IMR-90 (cell line): ENCODE measurements around the gene SOWAHB. TPM values are rescaled to one million over a fixed set of nuclear protein-coding genes. Genes with fewer than 3 reads are reported as not detected.

ENCODE experiments used
- ATAC-seq: fragments of 200-7000 bp; cut with Tn5 transposase; 2 replicates; pipeline ENCODE4 v1.9.1; 2020; ENCODE audit warnings: low read depth, mild to moderate bottlenecking, moderate library complexity
- Bru-seq: library from RNA; stranded (reverse); fragments of 400-500 nt; gene quantifications from one replicate; lab custom pipeline; 2021; lab: Mats Ljungman, UMichigan
- BruChase-seq, 2 experiments: library from RNA; stranded (reverse); fragments of 400-500 nt; gene quantifications; one replicate each; lab custom pipeline; 2021; lab: Mats Ljungman, UMichigan
- BruUV-seq: library from RNA; stranded (reverse); fragments of 400-500 nt; replicated peaks from 2 replicates; lab custom pipeline; 2021; lab: Mats Ljungman, UMichigan
- CTCF ChIA-PET: fragments of 300-600 bp; formaldehyde crosslinking; extraction: SDS; loops from one replicate; lab custom pipeline; 2021; ENCODE audit warnings: antibody characterized with exemption; lab: Yijun Ruan, JAX
- POLR2A ChIA-PET: fragments of 300-600 bp; sonication (Branson Sonifier 250); formaldehyde crosslinking; loops from one replicate; lab custom pipeline; 2022; ENCODE audit warnings: antibody characterized with exemption; ENCODE audit not compliant: unreplicated experiment; lab: Charles Lee
- DNase-seq: peaks from one replicate; pipeline ENCODE4 v3.0.0; 2013
- H2AFZ ChIP-seq: replicated peaks from 2 replicates; pipeline ENCODE3; 2013; ENCODE audit warnings: low read length, mild to moderate bottlenecking; ENCODE audit not compliant: poor library complexity
- H2AK5ac ChIP-seq: 2 replicates; pipeline ENCODE4 v1.6.1; 2013; ENCODE audit warnings: low read depth, low read length, inconsistent platforms
- H2AK9ac ChIP-seq: replicated peaks from 2 replicates; pipeline ENCODE3; 2013; ENCODE audit warnings: mild to moderate bottlenecking, low read depth, low read length, moderate library complexity; ENCODE audit not compliant: poor library complexity
- H2BK120ac ChIP-seq: 2 replicates; pipeline ENCODE4 v1.6.1; 2013; ENCODE audit warnings: low read depth, low read length, inconsistent platforms
- H2BK15ac ChIP-seq: 3 replicates; pipeline ENCODE4 v1.6.1; 2013; ENCODE audit warnings: low read depth, low read length, inconsistent platforms
- H2BK20ac ChIP-seq: 2 replicates; pipeline ENCODE4 v1.6.1; 2013; ENCODE audit warnings: low read depth, mild to moderate bottlenecking, inconsistent platforms, low read length, moderate library complexity
- H2BK5ac ChIP-seq: 2 replicates; pipeline ENCODE4 v1.6.1; 2013; ENCODE audit warnings: mild to moderate bottlenecking, low read depth, low read length, inconsistent platforms; ENCODE audit not compliant: poor library complexity, severe bottlenecking
- H3K14ac ChIP-seq: replicated peaks from 2 replicates; pipeline ENCODE4 v1.6.1; 2013; ENCODE audit warnings: low read depth, low read length, inconsistent platforms
- H3K18ac ChIP-seq: 2 replicates; pipeline ENCODE4 v1.6.1; 2013; ENCODE audit warnings: low read depth, low read length, control low read depth
- H3K23ac ChIP-seq: 2 replicates; pipeline ENCODE4 v1.6.1; 2013; ENCODE audit warnings: low read depth, low read length, inconsistent platforms
- H3K27ac ChIP-seq: 2 replicates; pipeline ENCODE4 v1.5.1; 2013; ENCODE audit warnings: mild to moderate bottlenecking, control low read depth, low read length; ENCODE audit not compliant: insufficient read depth
- H3K27me3 ChIP-seq: 2 replicates; pipeline ENCODE4 v1.6.1; 2013; ENCODE audit warnings: low read length; ENCODE audit not compliant: control insufficient read depth, insufficient read depth
- H3K36me3 ChIP-seq: 2 replicates; pipeline ENCODE4 v1.6.1; 2013; ENCODE audit warnings: low read length, mixed read lengths; ENCODE audit not compliant: control insufficient read depth, insufficient read depth
- H3K4ac ChIP-seq: 2 replicates; pipeline ENCODE4 v1.6.1; 2013; ENCODE audit warnings: low read depth, low read length, inconsistent platforms
- H3K4me1 ChIP-seq: 2 replicates; pipeline ENCODE4 v1.6.1; 2013; ENCODE audit warnings: low read length, mixed read lengths; ENCODE audit not compliant: control insufficient read depth, insufficient read depth
- H3K4me2 ChIP-seq: 2 replicates; pipeline ENCODE4 v1.6.1; 2013; ENCODE audit warnings: low read depth, mild to moderate bottlenecking, control low read depth, low read length, moderate library complexity
- H3K4me3 ChIP-seq: 2 replicates; pipeline ENCODE4 v1.5.1; 2013; ENCODE audit warnings: low read depth, mild to moderate bottlenecking, control low read depth, low read length, moderate library complexity; ENCODE audit not compliant: insufficient read depth
- H3K56ac ChIP-seq: 2 replicates; pipeline ENCODE4 v1.6.1; 2013; ENCODE audit warnings: low read length, inconsistent platforms; ENCODE audit not compliant: insufficient read depth; ENCODE audit errors: extremely low read depth
- H3K79me1 ChIP-seq, 2 experiments: 2 replicates each; pipeline ENCODE4 v1.6.1; 2013; ENCODE audit warnings: low read length in 2 of 2, inconsistent platforms in 1 of 2, low read depth in 1 of 2
- H3K9ac ChIP-seq: 2 replicates; pipeline ENCODE4 v1.6.1; 2013; ENCODE audit warnings: low read depth, low read length, control low read depth
- H3K9me1 ChIP-seq: 2 replicates; pipeline ENCODE4 v1.6.1; 2013; ENCODE audit warnings: low read length, inconsistent platforms; ENCODE audit not compliant: insufficient read depth
- H3K9me3 ChIP-seq: 2 replicates; pipeline ENCODE4 v1.6.1; 2013; ENCODE audit warnings: low read length; ENCODE audit not compliant: control insufficient read depth, insufficient read depth
- H4K20me1 ChIP-seq: 2 replicates; pipeline ENCODE4 v1.6.1; 2013; ENCODE audit warnings: low read length, inconsistent platforms; ENCODE audit not compliant: insufficient read depth
- H4K5ac ChIP-seq: 2 replicates; pipeline ENCODE4 v1.6.1; 2013; ENCODE audit warnings: mild to moderate bottlenecking, low read depth, low read length, control low read depth
- H4K8ac ChIP-seq, 2 experiments: 2 replicates each; pipeline ENCODE4 v1.6.1; 2013; ENCODE audit warnings: low read depth in 2 of 2, low read length in 2 of 2, control low read depth in 1 of 2, inconsistent platforms in 1 of 2
- H4K91ac ChIP-seq: 2 replicates; pipeline ENCODE4 v1.6.1; 2013; ENCODE audit warnings: low read depth, low read length, inconsistent platforms; ENCODE audit not compliant: insufficient read depth
- FOS ChIP-seq: fragments of 150-350 bp; IDR thresholded peaks from 2 replicates; pipeline ENCODE4 v1.6.1; 2016; ENCODE audit warnings: low read depth, low read length
- MAZ ChIP-seq: IDR thresholded peaks from 2 replicates; pipeline ENCODE4 v1.6.1; 2012; ENCODE audit warnings: low read depth, mild to moderate bottlenecking, low read length, improper control_type of control experiment, moderate library complexity, borderline replicate concordance
- MXI1 ChIP-seq: IDR thresholded peaks from 2 replicates; pipeline ENCODE4 v1.6.1; 2012; ENCODE audit warnings: low read depth, mild to moderate bottlenecking, low read length, moderate library complexity, borderline replicate concordance
- NFE2L2 ChIP-seq: fragments of 150-350 bp; IDR thresholded peaks from 2 replicates; pipeline ENCODE4 v1.6.1; 2016; ENCODE audit warnings: low read depth, mild to moderate bottlenecking, low read length
- POLR2A ChIP-seq: IDR thresholded peaks from 2 replicates; pipeline ENCODE4 v1.6.1; 2012; ENCODE audit warnings: mild to moderate bottlenecking, low read depth, low read length
- RAD21 ChIP-seq: IDR thresholded peaks from 2 replicates; pipeline ENCODE4 v1.6.1; 2012; ENCODE audit warnings: low read length, improper control_type of control experiment
- RCOR1 ChIP-seq: IDR thresholded peaks from 2 replicates; pipeline ENCODE4 v1.6.1; 2012; ENCODE audit warnings: mild to moderate bottlenecking, low read length, improper control_type of control experiment; ENCODE audit not compliant: insufficient replicate concordance
- SMC3 ChIP-seq: fragments of 150-350 bp; IDR thresholded peaks from 2 replicates; pipeline ENCODE4 v1.6.1; 2016; ENCODE audit warnings: low read depth, mild to moderate bottlenecking, antibody characterized with exemption, low read length, moderate library complexity
- WGBS, 2 experiments: methylation state at CpG; one replicate each; pipeline versions ENCODE4 v1.1.5 to v1.1.7; 2013; ENCODE audit warnings: missing lambda C conversion rate in 2 of 2; ENCODE audit not compliant: insufficient read length in 1 of 2; ENCODE audit errors: extremely low coverage in 2 of 2; 5-methylcytosine and 5-hydroxymethylcytosine counted together
- dilution Hi-C: fragments of 300-500 bp; cut with HindIII; formaldehyde crosslinking; loops from one replicate; pipeline ENCODE4 v1.14.3; 2018; ENCODE audit warnings: low sequenced_read_pairs; ENCODE audit not compliant: unreplicated experiment
- in situ Hi-C: fragments of 300-500 bp; cut with MboI; formaldehyde crosslinking; loops from 3 replicates; pipeline ENCODE4 v1.14.3; 2019; ENCODE audit warnings: low sequenced_read_pairs, inconsistent platforms, mixed read lengths
- intact Hi-C: fragments of 100-400 bp; cut with micrococcal nuclease; formaldehyde crosslinking; loops from 2 replicates; pipeline ENCODE4 v1.10.0; 2022
- long read RNA-seq: library from polyadenylated mRNA; unstranded; transcript quantifications from one replicate; pipeline ENCODE4 v2.0.0, GENCODE V29; 2021; ENCODE audit not compliant: unreplicated experiment
- polyA plus RNA-seq, 3 experiments: library from polyadenylated mRNA; depleted of rRNA; stranded (reverse); fragments of >200 nt; gene quantifications; 2 replicates each; pipeline ENCODE4 v1.2.3, GENCODE V29; 2012; ENCODE audit warnings: low replicate concordance in 1 of 3
- total RNA-seq: library from RNA; depleted of rRNA; stranded (reverse); fragments of >200 nt; gene quantifications from 2 replicates; pipeline ENCODE4 v1.2.3, GENCODE V29; 2012; rRNA removed
- TF ChIP-seq, protein P1 (sequence below): fragments of 150-350 bp; IDR thresholded peaks from 2 replicates; pipeline ENCODE4 v1.6.1; 2017; ENCODE audit warnings: mild to moderate bottlenecking, antibody characterized with exemption, low read length, low read depth
- TF ChIP-seq, protein P2 (sequence below): conservative IDR thresholded peaks from 2 replicates; pipeline ENCODE4 v1.5.1; 2012; ENCODE audit warnings: mild to moderate bottlenecking, low read depth, low read length, improper control_type of control experiment

SOWAHB gene, protein sequence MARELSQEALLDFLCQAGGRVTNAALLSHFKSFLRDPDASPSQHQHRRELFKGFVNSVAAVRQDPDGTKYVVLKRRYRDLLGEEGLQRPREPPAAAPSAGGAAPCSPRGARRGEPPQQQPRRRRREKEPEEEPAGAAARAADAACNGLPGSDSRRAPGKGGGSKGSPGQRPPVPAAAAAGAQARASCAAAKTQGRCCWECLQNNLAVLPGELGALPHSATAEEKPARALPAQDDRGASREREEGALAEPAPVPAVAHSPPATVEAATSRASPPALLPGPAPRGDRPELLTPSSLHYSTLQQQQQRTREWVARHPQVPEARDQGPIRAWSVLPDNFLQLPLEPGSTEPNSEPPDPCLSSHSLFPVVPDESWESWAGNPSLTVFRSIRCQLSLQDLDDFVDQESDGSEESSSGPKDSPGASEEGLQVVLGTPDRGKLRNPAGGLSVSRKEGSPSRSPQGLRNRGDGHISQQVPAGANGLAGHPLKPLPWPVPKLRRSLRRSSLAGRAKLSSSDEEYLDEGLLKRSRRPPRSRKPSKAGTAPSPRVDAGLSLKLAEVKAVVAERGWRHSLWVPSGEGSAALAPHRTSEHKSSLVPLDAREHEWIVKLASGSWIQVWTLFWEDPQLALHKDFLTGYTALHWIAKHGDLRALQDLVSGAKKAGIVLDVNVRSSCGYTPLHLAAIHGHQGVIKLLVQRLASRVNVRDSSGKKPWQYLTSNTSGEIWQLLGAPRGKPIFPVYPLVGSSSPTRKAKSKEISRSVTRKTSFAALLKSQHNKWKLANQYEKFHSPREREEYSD
- under 0.01 TPM in 1 of 2 replicates, not detected in the other for total RNA-seq
- not detected in 2 replicates for polyA plus RNA-seq (2012; rRNA removed)
- 0.01 and 0.02 TPM in 2 replicates for polyA plus RNA-seq (2012; cell fraction: cytosol; rRNA removed)
- 0.02 and 0.03 TPM in 2 replicates for polyA plus RNA-seq (2012; cell fraction: nucleus; rRNA removed; ENCODE audit: low replicate concordance)
- Bru-seq, nascent RNA = percentile 20 among the genes with signal in this experiment
- BruChase-seq, experiment 1, labeled RNA remaining after a 6-hour chase = percentile 19 among the genes with signal in this experiment
- BruChase-seq, experiment 2, labeled RNA remaining after a 2-hour chase = percentile 25 among the genes with signal in this experiment
- long read RNA-seq = 0 reads

DNA sequence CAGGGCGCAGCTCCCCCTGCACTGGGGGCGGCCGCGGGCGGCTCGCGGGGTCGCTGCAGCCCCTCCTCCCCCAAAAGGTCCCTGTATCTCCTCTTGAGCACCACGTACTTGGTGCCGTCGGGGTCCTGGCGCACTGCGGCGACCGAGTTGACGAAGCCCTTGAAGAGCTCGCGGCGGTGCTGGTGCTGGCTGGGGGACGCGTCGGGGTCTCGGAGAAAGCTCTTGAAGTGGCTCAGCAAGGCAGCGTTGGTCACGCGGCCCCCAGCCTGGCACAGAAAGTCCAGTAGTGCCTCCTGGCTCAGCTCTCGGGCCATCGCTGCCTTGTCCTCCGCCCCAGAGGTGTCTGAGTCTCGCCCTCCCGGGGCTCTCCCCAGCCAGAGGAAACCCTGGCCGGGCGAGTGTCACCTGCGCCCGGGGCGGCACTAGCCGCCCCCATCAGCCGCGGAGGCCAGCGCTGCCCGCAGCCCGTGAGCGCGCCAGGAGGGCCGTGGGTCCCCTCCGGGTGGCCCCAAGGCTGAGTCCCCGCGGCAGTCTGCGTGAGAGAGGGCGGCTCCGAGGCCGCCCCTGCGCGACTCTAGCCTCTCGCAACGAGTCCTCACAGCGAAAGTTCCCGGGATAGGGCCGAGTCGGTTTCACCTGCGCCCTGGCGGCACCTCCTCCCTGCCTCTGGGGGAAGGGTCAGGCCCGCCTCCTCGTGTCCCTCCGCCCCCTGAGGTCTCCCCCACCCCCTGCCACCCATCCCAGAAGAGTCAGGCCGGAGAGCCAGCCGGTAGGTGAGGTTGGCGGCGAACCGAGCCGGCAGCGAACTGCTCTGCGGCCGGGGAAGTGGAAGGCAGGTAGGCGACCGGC lies at the start of gene SOWAHB:
SOWAHB (minus strand) TSS at position 609 of the 849 bp plus-strand sequence; CDS start at position 314, 295 bp downstream.
- H2BK5ac ChIP-seq = no peak within 1 kb of the TSS
- H2BK20ac ChIP-seq = no peak within 1 kb of the TSS
- H4K20me1 ChIP-seq = no peaks in the 10 kb centered on the region
- no peak within 1 kb of the TSS for H3K14ac ChIP-seq
- dilution Hi-C loops = no loop called here
- peak within 1 kb of the TSS; percentile 55 for H3K4me3 ChIP-seq
- no peak within 1 kb of the TSS for H2BK120ac ChIP-seq
- H4K8ac ChIP-seq = no peak within 1 kb of the TSS
- no peak within 1 kb of the TSS for H4K91ac ChIP-seq
- peaks cover 44% of the 10 kb centered on the region for H3K27me3 ChIP-seq
- H2AK5ac ChIP-seq = 0 out of 2 replicates have a peak within 1 kb of the TSS, but pooled peaks have one; percentile 39
- ChIA-PET POLR2A (no interaction called here), CTCF (interaction anchor here (1.0 to 1.5 kb wide), 2 partner anchors 95 to 140 kb away, joined by 3 read pairs; no protein-coding TSS in a partner anchor)
- no peak within 1 kb of the TSS for H2BK15ac ChIP-seq
- H2AK9ac ChIP-seq = peak within 1 kb of the TSS; percentile 59
- H3K4ac ChIP-seq = no peak within 1 kb of the TSS
- no TSS peak for BruUV-seq
- in situ Hi-C loops = no loop called here
- ATAC-seq (peak; percentile 32), DNase-seq (no peak)
- H2AFZ ChIP-seq = peak within 1 kb of the TSS; percentile 82
- no peak within 1 kb of the TSS for H3K18ac ChIP-seq
- H3K79me1 ChIP-seq = no peaks in the 10 kb centered on the region
- no peaks in the 10 kb centered on the region; the same call in 1 of the 2 replicates for H3K9me3 ChIP-seq
- no peak within 1 kb of the TSS for H4K5ac ChIP-seq
- no peak within 1 kb of the TSS for H3K23ac ChIP-seq
- intact Hi-C loops = no loop called here
- no peak within 1 kb of the TSS for H3K27ac ChIP-seq
- peak within 1 kb of the TSS; percentile 89 for H3K4me2 ChIP-seq
- H3K56ac ChIP-seq = no peak within 1 kb of the TSS
- no peaks in the 10 kb centered on the region for H3K36me3 ChIP-seq
- H3K9me1 ChIP-seq = no peaks in the 10 kb centered on the region
- peaks cover 3% of the 10 kb centered on the region; the same call in 1 of the 2 replicates for H3K4me1 ChIP-seq
- WGBS, 2 experiments = 10% methylated on average over 46 of the region's 76 CpGs; no CpG with 5 or more reads in 1 of the 2 experiments
- no peak within 1 kb of the TSS for H3K9ac ChIP-seq
- TF ChIP-seq SMC3 (no peak), MAZ (no peak), RCOR1 (no peak), NFE2L2 (no peak), FOS (no peak), MXI1 (no peak), RAD21 (no peak), POLR2A (no peak)
- TF ChIP-seq, protein P1, sequence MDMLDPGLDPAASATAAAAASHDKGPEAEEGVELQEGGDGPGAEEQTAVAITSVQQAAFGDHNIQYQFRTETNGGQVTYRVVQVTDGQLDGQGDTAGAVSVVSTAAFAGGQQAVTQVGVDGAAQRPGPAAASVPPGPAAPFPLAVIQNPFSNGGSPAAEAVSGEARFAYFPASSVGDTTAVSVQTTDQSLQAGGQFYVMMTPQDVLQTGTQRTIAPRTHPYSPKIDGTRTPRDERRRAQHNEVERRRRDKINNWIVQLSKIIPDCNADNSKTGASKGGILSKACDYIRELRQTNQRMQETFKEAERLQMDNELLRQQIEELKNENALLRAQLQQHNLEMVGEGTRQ = no peak
- TF ChIP-seq, protein P2, sequence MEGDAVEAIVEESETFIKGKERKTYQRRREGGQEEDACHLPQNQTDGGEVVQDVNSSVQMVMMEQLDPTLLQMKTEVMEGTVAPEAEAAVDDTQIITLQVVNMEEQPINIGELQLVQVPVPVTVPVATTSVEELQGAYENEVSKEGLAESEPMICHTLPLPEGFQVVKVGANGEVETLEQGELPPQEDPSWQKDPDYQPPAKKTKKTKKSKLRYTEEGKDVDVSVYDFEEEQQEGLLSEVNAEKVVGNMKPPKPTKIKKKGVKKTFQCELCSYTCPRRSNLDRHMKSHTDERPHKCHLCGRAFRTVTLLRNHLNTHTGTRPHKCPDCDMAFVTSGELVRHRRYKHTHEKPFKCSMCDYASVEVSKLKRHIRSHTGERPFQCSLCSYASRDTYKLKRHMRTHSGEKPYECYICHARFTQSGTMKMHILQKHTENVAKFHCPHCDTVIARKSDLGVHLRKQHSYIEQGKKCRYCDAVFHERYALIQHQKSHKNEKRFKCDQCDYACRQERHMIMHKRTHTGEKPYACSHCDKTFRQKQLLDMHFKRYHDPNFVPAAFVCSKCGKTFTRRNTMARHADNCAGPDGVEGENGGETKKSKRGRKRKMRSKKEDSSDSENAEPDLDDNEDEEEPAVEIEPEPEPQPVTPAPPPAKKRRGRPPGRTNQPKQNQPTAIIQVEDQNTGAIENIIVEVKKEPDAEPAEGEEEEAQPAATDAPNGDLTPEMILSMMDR = no peak
